HEK293T (cell line): ENCODE data around the gene PCDH1.

Experiments
- ARNT ChIP-seq: fragments of 450-650 bp; IDR thresholded peaks from 2 replicates; pipeline ENCODE4 v1.6.1; 2017; ENCODE audit warnings: mild to moderate bottlenecking
- BHLHE40 ChIP-seq: fragments of 450-650 bp; IDR thresholded peaks from 2 replicates; pipeline ENCODE4 v1.6.1; 2016; ENCODE audit warnings: mild to moderate bottlenecking, moderate library complexity, borderline replicate concordance
- CTBP1 ChIP-seq: fragments of 450-650 bp; IDR thresholded peaks from 2 replicates; pipeline ENCODE4 v1.6.1; 2016; ENCODE audit warnings: borderline replicate concordance
- ELF4 ChIP-seq: fragments of 450-650 bp; IDR thresholded peaks from 2 replicates; pipeline ENCODE4 v1.6.1; 2017; ENCODE audit warnings: antibody characterized with exemption
- FOXM1 ChIP-seq: fragments of 450-650 bp; IDR thresholded peaks from 2 replicates; pipeline ENCODE4 v1.6.1; 2017; ENCODE audit warnings: mild to moderate bottlenecking, borderline replicate concordance
- HDGF ChIP-seq: fragments of 450-650 bp; IDR thresholded peaks from 2 replicates; pipeline ENCODE4 v1.6.1; 2017; ENCODE audit warnings: antibody characterized with exemption, borderline replicate concordance
- L3MBTL2 ChIP-seq: fragments of 450-650 bp; conservative IDR thresholded peaks from 2 replicates; pipeline ENCODE4 v1.6.1; 2016; ENCODE audit warnings: mild to moderate bottlenecking
- LEF1 ChIP-seq: fragments of 450-650 bp; IDR thresholded peaks from 2 replicates; pipeline ENCODE4 v1.6.1; 2017; ENCODE audit warnings: mild to moderate bottlenecking, borderline replicate concordance
- SP1 ChIP-seq: fragments of 450-650 bp; IDR thresholded peaks from 2 replicates; pipeline ENCODE4 v1.6.1; 2017
- SUZ12 ChIP-seq: fragments of 450-650 bp; IDR thresholded peaks from 2 replicates; pipeline ENCODE4 v1.6.1; 2016; ENCODE audit warnings: mild to moderate bottlenecking
- TARDBP ChIP-seq: fragments of 450-650 bp; IDR thresholded peaks from 2 replicates; pipeline ENCODE4 v1.6.1; 2016
- TF ChIP-seq, protein P1 (sequence below): fragments of 450-650 bp; IDR thresholded peaks from 2 replicates; pipeline ENCODE4 v1.6.1; 2016

DNA sequence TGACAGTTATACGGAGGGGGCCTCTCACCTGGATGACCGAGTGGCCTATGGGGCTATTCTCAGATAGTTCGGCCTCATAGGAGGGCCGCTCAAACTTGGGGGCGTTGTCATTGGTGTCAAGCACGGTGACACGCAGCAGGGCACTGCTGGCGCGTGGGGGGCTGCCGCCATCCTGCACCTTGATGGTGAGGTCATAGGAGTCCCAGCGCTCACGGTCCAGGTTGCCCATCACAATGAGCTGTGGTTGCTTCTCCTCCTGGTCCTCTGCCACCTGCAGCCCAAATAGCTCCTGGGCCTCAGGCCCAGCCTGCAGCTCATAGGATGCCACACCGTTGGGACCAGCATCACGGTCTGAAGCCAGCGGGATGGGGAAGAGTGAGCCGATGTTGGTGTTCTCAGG, 9.7 kb downstream of the PCDH1 start:
- TF ChIP-seq LEF1: no peak
- no peak for TF ChIP-seq ELF4
- TF ChIP-seq TARDBP: no peak
- TF ChIP-seq, protein P1, sequence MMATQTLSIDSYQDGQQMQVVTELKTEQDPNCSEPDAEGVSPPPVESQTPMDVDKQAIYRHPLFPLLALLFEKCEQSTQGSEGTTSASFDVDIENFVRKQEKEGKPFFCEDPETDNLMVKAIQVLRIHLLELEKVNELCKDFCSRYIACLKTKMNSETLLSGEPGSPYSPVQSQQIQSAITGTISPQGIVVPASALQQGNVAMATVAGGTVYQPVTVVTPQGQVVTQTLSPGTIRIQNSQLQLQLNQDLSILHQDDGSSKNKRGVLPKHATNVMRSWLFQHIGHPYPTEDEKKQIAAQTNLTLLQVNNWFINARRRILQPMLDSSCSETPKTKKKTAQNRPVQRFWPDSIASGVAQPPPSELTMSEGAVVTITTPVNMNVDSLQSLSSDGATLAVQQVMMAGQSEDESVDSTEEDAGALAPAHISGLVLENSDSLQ: no peak
- TF ChIP-seq L3MBTL2: no peak
- TF ChIP-seq CTBP1: no peak
- TF ChIP-seq FOXM1: no peak
- TF ChIP-seq SUZ12: no peak
- no peak for TF ChIP-seq ARNT
- TF ChIP-seq SP1: no peak
- no peak for TF ChIP-seq HDGF
- no peak for TF ChIP-seq BHLHE40
